Measurements from ENCODE around the gene TPRA1. TPM values are rescaled to one million over a fixed set of nuclear protein-coding genes. Genes with fewer than 3 reads are reported as not detected.

Gene TPRA1
- total RNA-seq, 2 experiments from 2014 or later, result 7.5 to 7.8 TPM

DNA sequence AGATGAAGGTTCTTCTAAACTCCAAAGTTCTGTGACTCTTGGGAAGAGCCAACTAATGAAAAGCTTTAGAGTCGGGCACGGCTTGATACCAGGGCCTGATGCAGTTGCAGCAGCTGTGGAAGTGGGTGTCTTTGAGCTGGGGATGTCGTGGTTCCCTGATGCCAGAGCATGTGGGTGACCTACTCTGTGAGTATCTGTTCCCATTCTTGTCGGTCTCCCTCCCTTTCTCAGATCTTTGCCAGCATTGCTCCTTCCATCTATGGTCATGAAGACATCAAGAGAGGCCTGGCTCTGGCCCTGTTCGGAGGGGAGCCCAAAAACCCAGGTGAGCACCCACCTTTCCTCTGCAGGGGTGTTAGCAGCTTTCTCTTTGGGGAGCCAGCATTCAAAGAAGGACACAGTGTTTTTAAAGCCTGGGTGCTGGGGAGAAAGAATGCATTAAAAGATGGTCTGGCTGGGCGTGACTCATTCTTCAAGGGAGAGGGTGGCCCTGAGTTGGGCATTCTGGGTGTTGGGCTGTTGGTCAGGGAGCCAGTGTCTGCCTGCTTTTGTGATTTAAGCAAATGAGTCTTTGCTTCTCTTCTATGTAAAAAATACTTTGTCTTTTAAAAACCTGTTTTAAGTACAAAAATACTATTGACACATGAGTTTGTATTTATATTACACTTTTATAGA, 25.2 kb upstream of the TPRA1 start:
- ChIA-PET CTCF (no interaction called here), POLR2A (no interaction called here)
- DNase-seq (no peak), ATAC-seq (ENCODE audit: poor library complexity) (no peak)
- Mint-ChIP-seq H3K4me1 (ENCODE audit: low read depth) (no peaks in the 10 kb centered on the region), H3K36me3 (ENCODE audit: low read depth) (peaks cover 60% of the 10 kb centered on the region), H3K27ac (no peak overlapping the region), H3K27me3 (no peaks in the 10 kb centered on the region), H3K4me3 (no peak overlapping the region), H3K9me3 (no peaks in the 10 kb centered on the region)
- Histone ChIP-seq H3K9me3 (ENCODE audit: control insufficient read depth in 1 of 2, insufficient read depth in 1 of 2, low read length in 2 of 2) (no peaks in the 10 kb centered on the region), H3K4me1 (ENCODE audit: insufficient read depth, low read length) (no peaks in the 10 kb centered on the region), H3K36me3 (ENCODE audit: insufficient read depth, low read length) (peaks cover 25% of the 10 kb centered on the region), H3K27me3 (ENCODE audit: control insufficient read depth in 1 of 2, insufficient read depth in 2 of 2, low read length in 2 of 2) (no peaks in the 10 kb centered on the region), H3K27ac (ENCODE audit: low read depth in 1 of 2, low read length in 2 of 2) (no peak overlapping the region), H3K4me3 (ENCODE audit: low read length) (no peak overlapping the region)
- TF ChIP-seq CTCF (IDR thresholded peaks at IDR 0.05), result no peak
- intact Hi-C loops (cut with DNase I, micrococcal nuclease), result no loop called here

DNA sequence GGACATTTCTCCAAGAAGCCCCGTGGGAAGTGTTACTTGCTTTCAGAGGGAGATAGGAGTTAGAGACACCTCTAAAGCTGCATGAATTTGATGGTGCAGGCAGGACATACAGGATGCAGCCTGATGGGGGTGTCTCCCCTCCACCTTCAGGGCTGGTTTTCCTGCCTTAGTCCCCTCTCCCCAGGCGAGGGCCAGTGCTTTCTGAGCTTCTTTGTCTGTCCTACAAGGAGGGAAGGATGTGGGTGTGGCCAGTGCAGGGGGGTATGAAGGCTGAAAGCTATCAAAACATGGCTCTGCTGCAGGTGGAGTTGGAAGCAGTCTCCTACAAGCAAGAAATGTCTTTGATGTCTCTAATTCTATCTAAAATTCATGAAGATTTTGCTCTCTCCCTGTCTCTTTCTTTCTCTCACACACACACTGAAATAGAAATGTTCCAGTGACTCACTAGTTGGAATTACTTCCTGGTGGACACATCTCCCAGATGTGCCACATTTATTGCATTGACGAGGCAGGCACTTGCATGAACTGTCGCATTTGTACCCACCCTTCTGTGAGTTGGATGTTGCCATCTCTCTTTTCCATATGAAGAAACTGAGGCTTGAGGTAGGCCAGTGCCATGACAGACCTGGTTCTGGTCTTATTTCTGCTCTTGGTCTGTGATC, 24.5 kb upstream of the TPRA1 start:
- CTCF ChIA-PET, result interaction anchor here (1.4 kb wide), 1 partner anchor 13 kb away, joined by 3 read pairs; no protein-coding TSS in a partner anchor
- peaks cover 59% of the 10 kb centered on the region for H3K36me3 Mint-ChIP-seq (ENCODE audit: low read depth)
- no peak overlapping the region for H3K27ac Mint-ChIP-seq
- intact Hi-C loops (cut with DNase I, micrococcal nuclease), result no loop called here
- H3K4me1 Mint-ChIP-seq (ENCODE audit: low read depth), result no peaks in the 10 kb centered on the region
- POLR2A ChIA-PET, result no interaction called here
- DNase-seq (no peak), ATAC-seq (ENCODE audit: poor library complexity) (no peak)
- Histone ChIP-seq H3K27me3 (ENCODE audit: control insufficient read depth in 1 of 2, insufficient read depth in 2 of 2, low read length in 2 of 2) (no peaks in the 10 kb centered on the region), H3K4me3 (ENCODE audit: low read length) (no peak overlapping the region), H3K4me1 (ENCODE audit: insufficient read depth, low read length) (no peaks in the 10 kb centered on the region), H3K9me3 (ENCODE audit: control insufficient read depth in 1 of 2, insufficient read depth in 1 of 2, low read length in 2 of 2) (no peaks in the 10 kb centered on the region), H3K27ac (ENCODE audit: low read depth in 1 of 2, low read length in 2 of 2) (no peak overlapping the region), H3K36me3 (ENCODE audit: insufficient read depth, low read length) (peaks cover 27% of the 10 kb centered on the region)
- TF ChIP-seq CTCF (IDR thresholded peaks at IDR 0.05), result no peak
- no peaks in the 10 kb centered on the region for H3K9me3 Mint-ChIP-seq
- H3K4me3 Mint-ChIP-seq, result no peak overlapping the region
- no peaks in the 10 kb centered on the region for H3K27me3 Mint-ChIP-seq

DNA sequence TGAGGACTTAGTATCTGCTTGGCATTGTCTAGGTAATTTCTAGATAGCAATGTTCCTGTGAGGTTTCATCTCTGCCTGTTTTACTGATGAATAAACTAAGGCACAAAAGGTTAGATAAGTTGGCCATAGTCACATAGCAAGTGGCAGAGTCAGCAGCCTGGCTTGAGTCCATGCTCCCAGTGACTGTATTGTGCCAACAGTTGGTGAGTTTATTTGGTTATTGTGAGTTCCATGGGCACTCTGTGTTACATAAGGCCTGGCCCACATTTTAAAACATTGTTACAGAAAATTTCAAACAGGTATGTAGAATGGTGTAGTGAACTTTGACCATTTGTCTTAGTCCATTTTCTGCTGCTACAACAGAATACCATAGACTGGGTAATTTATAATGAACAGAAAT, 22.9 kb upstream of the TPRA1 start:
- Histone ChIP-seq H3K9me3 (ENCODE audit: control insufficient read depth in 1 of 2, insufficient read depth in 1 of 2, low read length in 2 of 2) (no peaks in the 10 kb centered on the region), H3K27ac (ENCODE audit: low read depth in 1 of 2, low read length in 2 of 2) (no peak overlapping the region), H3K4me1 (ENCODE audit: insufficient read depth, low read length) (no peaks in the 10 kb centered on the region), H3K36me3 (ENCODE audit: insufficient read depth, low read length) (peaks cover 34% of the 10 kb centered on the region), H3K4me3 (ENCODE audit: low read length) (no peak overlapping the region), H3K27me3 (ENCODE audit: control insufficient read depth in 1 of 2, insufficient read depth in 2 of 2, low read length in 2 of 2) (no peaks in the 10 kb centered on the region)
- peaks cover 59% of the 10 kb centered on the region for H3K36me3 Mint-ChIP-seq (ENCODE audit: low read depth)
- TF ChIP-seq CTCF (IDR thresholded peaks at IDR 0.05), result no peak
- no peaks in the 10 kb centered on the region for H3K27me3 Mint-ChIP-seq
- H3K4me3 Mint-ChIP-seq, result no peak overlapping the region
- no peaks in the 10 kb centered on the region for H3K9me3 Mint-ChIP-seq
- POLR2A ChIA-PET, result no interaction called here
- H3K4me1 Mint-ChIP-seq (ENCODE audit: low read depth), result no peaks in the 10 kb centered on the region
- DNase-seq, result no peak
- intact Hi-C loops (cut with DNase I, micrococcal nuclease), result no loop called here
- CTCF ChIA-PET, result no interaction called here
- no peak for ATAC-seq (ENCODE audit: poor library complexity)
- no peak overlapping the region for H3K27ac Mint-ChIP-seq

Data from CD4-positive, alpha-beta T cell (primary cell).